ENCODE data around the gene EGLN1. TPM values are rescaled to one million over a fixed set of nuclear protein-coding genes. Genes with fewer than 3 reads are reported as not detected.
A peak's percentile ranks its signal among the peaks of the same experiment; 100 is the strongest.

The EGLN1 gene
- total RNA-seq, 1 donor, result 53.5 TPM

DNA sequence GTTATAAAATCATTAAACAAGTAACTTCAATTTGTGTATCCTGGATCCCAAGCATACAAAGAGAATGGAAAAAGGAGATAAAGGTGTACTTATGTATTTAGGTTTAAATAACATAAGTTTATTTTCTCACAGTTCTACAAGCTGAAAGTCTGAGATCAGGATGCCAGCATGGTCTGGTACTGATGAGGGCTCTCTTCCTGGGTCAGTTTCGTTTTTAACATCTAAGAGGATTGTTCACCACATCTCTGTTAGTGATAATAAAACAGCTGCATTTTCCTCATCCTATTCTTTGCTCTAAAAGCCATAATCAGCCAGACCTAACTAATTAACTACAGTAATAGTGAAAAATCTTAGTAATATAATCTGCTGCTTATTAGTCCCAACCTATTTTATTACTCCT is 5.2 kb downstream of the EGLN1 start:
- no peak overlapping the region for H3K4me3 ChIP-seq (ENCODE audit: low read depth, low read length)
- DNase-seq (ENCODE audit: low read depth), result no peak
- TF ChIP-seq, protein P1, sequence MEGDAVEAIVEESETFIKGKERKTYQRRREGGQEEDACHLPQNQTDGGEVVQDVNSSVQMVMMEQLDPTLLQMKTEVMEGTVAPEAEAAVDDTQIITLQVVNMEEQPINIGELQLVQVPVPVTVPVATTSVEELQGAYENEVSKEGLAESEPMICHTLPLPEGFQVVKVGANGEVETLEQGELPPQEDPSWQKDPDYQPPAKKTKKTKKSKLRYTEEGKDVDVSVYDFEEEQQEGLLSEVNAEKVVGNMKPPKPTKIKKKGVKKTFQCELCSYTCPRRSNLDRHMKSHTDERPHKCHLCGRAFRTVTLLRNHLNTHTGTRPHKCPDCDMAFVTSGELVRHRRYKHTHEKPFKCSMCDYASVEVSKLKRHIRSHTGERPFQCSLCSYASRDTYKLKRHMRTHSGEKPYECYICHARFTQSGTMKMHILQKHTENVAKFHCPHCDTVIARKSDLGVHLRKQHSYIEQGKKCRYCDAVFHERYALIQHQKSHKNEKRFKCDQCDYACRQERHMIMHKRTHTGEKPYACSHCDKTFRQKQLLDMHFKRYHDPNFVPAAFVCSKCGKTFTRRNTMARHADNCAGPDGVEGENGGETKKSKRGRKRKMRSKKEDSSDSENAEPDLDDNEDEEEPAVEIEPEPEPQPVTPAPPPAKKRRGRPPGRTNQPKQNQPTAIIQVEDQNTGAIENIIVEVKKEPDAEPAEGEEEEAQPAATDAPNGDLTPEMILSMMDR (IDR thresholded peaks at IDR 0.05; ENCODE audit: insufficient read depth, low read depth, low read length), result no peak

DNA sequence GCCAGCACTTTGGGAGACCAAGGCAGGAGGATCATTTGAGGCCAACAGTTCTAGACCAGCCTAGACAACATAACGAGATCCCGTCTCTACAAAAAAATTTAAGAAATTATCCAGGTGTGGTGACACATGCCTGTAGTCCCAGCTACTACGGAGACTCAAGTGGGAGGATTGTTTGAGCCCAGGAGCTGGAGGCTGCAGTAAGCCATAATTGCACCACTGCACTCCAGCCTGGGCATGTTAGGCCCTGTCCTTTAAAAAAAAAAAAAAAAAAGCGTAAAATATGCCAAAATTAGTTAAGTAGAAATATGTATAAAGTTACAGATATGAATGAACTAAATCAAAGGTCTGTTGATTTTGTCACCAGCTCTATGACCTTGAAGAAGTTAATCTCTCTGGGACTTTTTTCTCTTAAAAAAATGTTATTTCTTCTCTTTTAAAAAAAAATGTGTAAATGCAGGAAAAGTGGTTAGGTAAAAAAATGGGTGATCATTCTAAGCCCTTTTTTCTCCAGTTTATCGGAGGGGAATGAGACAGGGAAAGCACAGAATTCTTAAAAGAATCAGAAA is 7.0 kb downstream of the EGLN1 start:
- no peak for DNase-seq (ENCODE audit: low read depth)
- TF ChIP-seq, protein P1 (IDR thresholded peaks at IDR 0.05; ENCODE audit: insufficient read depth, low read depth, low read length), result no peak
- no peak overlapping the region for H3K4me3 ChIP-seq (ENCODE audit: low read depth, low read length)

DNA sequence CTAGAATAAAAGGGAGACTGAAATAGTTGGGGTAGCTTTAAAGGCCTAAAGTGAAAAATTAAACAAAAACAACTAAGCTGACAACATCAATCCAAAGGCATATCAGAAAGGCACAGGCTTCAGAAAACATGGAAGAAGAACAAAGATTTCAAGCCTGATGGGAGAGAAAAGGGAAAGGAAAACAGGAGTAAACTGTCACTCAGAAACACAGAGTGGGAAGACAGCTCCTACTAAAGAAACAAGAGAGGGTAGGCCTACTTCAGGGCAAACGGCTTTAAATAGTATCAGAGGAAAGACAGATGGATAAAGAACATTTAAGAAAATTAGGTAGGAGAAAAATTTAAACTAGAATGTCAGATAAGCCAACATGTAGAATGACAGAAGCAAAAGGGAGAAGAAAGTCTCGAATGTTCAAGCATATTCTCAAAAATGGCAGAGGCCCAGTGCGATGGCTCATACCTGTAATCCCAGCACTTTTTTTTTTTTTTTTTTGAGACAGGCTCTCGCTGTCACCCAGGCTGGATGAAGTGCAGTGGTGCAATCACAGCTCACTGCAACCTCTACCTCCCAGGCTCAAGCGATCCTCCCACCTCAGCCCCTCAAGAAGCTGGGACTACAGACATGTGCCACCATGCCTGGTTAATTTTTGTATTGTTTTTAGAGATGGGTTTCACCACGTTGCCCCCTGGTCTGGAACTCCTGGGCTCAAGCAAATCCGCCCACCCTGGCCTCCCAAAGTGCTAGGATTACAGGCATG is 7.6 kb downstream of the EGLN1 start:
- TF ChIP-seq, protein P1 (IDR thresholded peaks at IDR 0.05; ENCODE audit: insufficient read depth, low read depth, low read length), result no peak
- no peak for DNase-seq (ENCODE audit: low read depth)
- H3K4me3 ChIP-seq (ENCODE audit: low read depth, low read length), result no peak overlapping the region

DNA sequence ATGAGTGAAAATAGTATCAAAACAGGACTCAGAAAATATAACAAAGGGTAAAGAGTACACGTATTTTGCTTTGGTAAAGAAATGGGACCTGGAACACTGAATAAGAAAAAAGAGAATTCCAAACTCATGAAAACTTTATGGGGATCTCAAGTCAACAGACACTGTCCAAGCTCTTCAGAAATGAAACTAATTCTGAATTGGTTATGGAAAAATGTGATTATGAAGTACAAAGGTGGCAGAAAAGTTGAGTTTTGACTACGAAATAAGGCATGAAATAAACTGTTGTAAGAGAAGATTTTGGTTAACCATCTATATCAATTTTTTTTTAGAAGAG is 8.4 kb downstream of the EGLN1 start:
- H3K4me3 ChIP-seq (ENCODE audit: low read depth, low read length), result no peak overlapping the region
- DNase-seq (ENCODE audit: low read depth), result no peak
- TF ChIP-seq, protein P1 (IDR thresholded peaks at IDR 0.05; ENCODE audit: insufficient read depth, low read depth, low read length), result no peak

DNA sequence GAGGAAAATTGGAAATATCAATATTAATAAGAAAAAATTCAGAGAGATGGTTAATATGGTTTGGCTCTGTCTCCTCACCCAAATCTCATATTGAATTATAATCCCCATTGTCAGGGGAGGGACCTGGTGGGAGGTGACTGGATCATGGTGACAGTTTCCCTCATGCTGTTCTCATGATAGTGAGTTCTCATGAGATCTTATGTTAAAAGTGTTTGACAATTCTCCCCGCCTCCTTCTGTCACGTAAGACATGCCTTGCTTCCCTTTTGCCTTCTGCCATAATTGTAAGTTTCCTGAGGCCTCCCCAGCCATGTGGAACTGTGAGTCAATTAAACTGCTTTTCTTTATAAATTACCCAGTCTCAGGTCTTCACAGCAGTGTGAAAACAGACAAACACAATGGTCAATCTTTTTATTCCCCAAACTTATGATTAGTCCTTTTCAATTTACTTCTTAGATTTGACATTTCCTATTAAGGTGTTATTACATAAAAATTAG is 11.0 kb downstream of the EGLN1 start:
- TF ChIP-seq, protein P1 (IDR thresholded peaks at IDR 0.05; ENCODE audit: insufficient read depth, low read depth, low read length), result no peak
- H3K4me3 ChIP-seq (ENCODE audit: low read depth, low read length), result no peak overlapping the region
- DNase-seq (ENCODE audit: low read depth), result no peak

DNA sequence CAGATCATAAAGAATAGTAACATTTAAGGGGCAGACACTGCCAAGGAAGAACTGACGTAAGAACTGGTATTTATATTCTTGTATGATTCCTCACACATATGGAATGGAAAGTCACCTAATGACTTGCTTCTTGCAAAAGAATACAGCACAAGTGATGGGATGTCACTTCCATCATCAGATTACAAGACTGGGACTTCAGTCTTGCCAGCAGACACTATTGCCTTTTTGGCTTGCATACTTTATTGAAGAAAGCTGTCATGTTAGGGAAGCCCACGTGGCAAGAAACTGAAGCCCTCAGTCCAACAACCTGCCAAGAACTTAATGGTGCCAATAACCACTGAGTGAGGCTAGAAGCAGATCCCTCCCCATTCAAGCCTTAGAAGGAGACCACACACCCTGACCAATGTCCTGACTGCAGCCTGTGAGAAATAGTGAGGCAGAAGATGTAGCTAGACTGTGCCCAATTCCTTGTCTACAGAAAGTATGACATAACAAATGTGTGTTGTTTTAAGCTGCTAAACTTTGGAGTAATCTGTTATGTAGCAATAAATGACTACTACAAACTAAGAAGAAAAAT is 12.0 kb downstream of the EGLN1 start:
- DNase-seq (ENCODE audit: low read depth), result peak; percentile 61
- no peak overlapping the region for H3K4me3 ChIP-seq (ENCODE audit: low read depth, low read length)
- TF ChIP-seq, protein P1 (IDR thresholded peaks at IDR 0.05; ENCODE audit: insufficient read depth, low read depth, low read length), result no peak

Data from fibroblast of villous mesenchyme (primary cell).